ENCODE data around the gene LSM7. TPM values are rescaled to one million over a fixed set of nuclear protein-coding genes. Genes with fewer than 3 reads are reported as not detected.

Gene LSM7
- total and polyA plus RNA-seq, 9 of the 15 experiments (the other 6 are each of a cell fraction or from before 2014, with no cell fraction given) = 40.5 to 690 (median 265) TPM

GRCh38 chr19:2358548-2359173 lies 30.3 kb upstream of the LSM7 start:
- Histone ChIP-seq H3K4me1 (replicated peaks in 1 of 2; ENCODE audit: control insufficient read depth in 2 of 2, insufficient read depth in 2 of 2, low read length in 2 of 2) (peaks cover 0 to 40% of the 10 kb centered on the region in 2 experiments; a peak in 3 of 5 replicates), H3K27ac (ENCODE audit: extremely low read depth, low read depth, low read length) (no peak overlapping the region), H3K36me3 (ENCODE audit: control insufficient read depth, insufficient read depth, low read length) (peaks cover 6% of the 10 kb centered on the region; the same call in 1 of the 3 replicates), H3K27me3 (ENCODE audit: control insufficient read depth in 2 of 2, insufficient read depth in 2 of 2, low read length in 2 of 2) (peaks cover 17 to 46% of the 10 kb centered on the region in 2 experiments; a peak in 4 of 5 replicates), H3K9me3 (replicated peaks; ENCODE audit: control insufficient read depth, insufficient read depth, low read depth, low read length) (no peaks in the 10 kb centered on the region; the same call in 1 of the 2 replicates), H3K9me1 (ENCODE audit: control insufficient read depth, insufficient read depth, low read length) (peaks cover 5% of the 10 kb centered on the region), H2AFZ (ENCODE audit: low read depth, low read length) (no peak overlapping the region), H3K79me2 (ENCODE audit: control insufficient read depth, insufficient read depth, low read length) (no peaks in the 10 kb centered on the region), H4K20me1 (replicated peaks; ENCODE audit: control insufficient read depth, insufficient read depth, low read length) (no peaks in the 10 kb centered on the region; the same call in 1 of the 2 replicates), H3K9ac (ENCODE audit: insufficient read depth in 1 of 2, low read depth in 2 of 2, low read length in 2 of 2) (peak overlapping the region in 1 of 2 experiments; percentile 78; a peak in 2 of 4 replicates), H3K4me2 (ENCODE audit: insufficient read depth, low read length) (no peak overlapping the region), H3K4me3 (no peak overlapping the region)
- FAIRE-seq = no peak
- ChIA-PET POLR2A (no interaction called here), CTCF (ENCODE audit: low intra/inter-chr PET ratio) (no interaction called here)
- intact Hi-C loops (cut with micrococcal nuclease) = no loop called here
- no peak for TF ChIP-seq EGR1 (conservative IDR thresholded peaks at IDR 0.05)
- no peak for TF ChIP-seq MYBL2 (IDR thresholded peaks at IDR 0.05; ENCODE audit: low read depth)
- no peak for TF ChIP-seq MYBL2 (CRISPR knock-in tag; IDR thresholded peaks at IDR 0.05; ENCODE audit: borderline replicate concordance)
- TF ChIP-seq MTF1 (CRISPR knock-in tag; IDR thresholded peaks at IDR 0.05; ENCODE audit: borderline replicate concordance) = no peak
- peak; percentile 52; the same call in 1 of the 2 replicates for TF ChIP-seq L3MBTL2 (IDR thresholded peaks at IDR 0.05)
- peak in 1 of 2 experiments; percentile 8 for TF ChIP-seq E2F6 (IDR thresholded peaks at IDR 0.05; ENCODE audit: borderline replicate concordance in 1 of 2, extremely low read depth in 1 of 2, insufficient read depth in 1 of 2, insufficient read length in 1 of 2, low read depth in 1 of 2, low read length in 1 of 2, poor library complexity in 1 of 2, severe bottlenecking in 1 of 2)
- TF ChIP-seq ZFP36 (IDR thresholded peaks at IDR 0.05; ENCODE audit: low read depth, low read length, partially characterized antibody) = peak; percentile 49
- peak; percentile 31; the same call in 1 of the 2 replicates for TF ChIP-seq MAX (CRISPR knock-in tag; IDR thresholded peaks at IDR 0.05)
- TF ChIP-seq BCOR (IDR thresholded peaks at IDR 0.05) = peak; percentile 46; the same call in 1 of the 2 replicates
- no peak for TF ChIP-seq ZNF79 (CRISPR knock-in tag; IDR thresholded peaks at IDR 0.05; ENCODE audit: low read depth)
- peak; percentile 78 for TF ChIP-seq RBM25 (IDR thresholded peaks at IDR 0.05; ENCODE audit: low read depth, low read length, severe bottlenecking)
- TF ChIP-seq HMG20A (CRISPR knock-in tag; conservative IDR thresholded peaks at IDR 0.05) = no peak
- in situ Hi-C loops (cut with MboI) = no loop called here
- no peak for DNase-seq (ENCODE audit: extremely low read depth in 1 of 4, low spot score in 3 of 4)
- no TSS peak for BruUV-seq (replicated peaks)
- 7% methylated on average over 27 of the region's 28 CpGs for WGBS (ENCODE audit: insufficient coverage, low coverage, missing lambda C conversion rate)
- ATAC-seq = no peak

Measured in K562 (cell line).